Measurements from ENCODE around the gene GCAT.

GRCh38 chr22:37792494-37792893, 15.2 kb upstream of the GCAT start:
- TF ChIP-seq POLR2A (IDR thresholded peaks at IDR 0.05; ENCODE audit: low read length) (no peak), GATA1 (IDR thresholded peaks at IDR 0.05; ENCODE audit: low read depth, low read length) (no peak)

All from erythroblast (primary cell).